Fibroblast of peridontal ligament (primary cell): ENCODE data around the gene PAK1.

Source experiments
- DNase-seq: peaks from one replicate; pipeline ENCODE4 v3.0.0-alpha.2; 2010; ENCODE audit errors: extremely low read depth

Gene PAK1

GRCh38 chr11:77436969-77437368 lies 36.9 kb downstream of the PAK1 start:
- no peak for DNase-seq

DNA sequence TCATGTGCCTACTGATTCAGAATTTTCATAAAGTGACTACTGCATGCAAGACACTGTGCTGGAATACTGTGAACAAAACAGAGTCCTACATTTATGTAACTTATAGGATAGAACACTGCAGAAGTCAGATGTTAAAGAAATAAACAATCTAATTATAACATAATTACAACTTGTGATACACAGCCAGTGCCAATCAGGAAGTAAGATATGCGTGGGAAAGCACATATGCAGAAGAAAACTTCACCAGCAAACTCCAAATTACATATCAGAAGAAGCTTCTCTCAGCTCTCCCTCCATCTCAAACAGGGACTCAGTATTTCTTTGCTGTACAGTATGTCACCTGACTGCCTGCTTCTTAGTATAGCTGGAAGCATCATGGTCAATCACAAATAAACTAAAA lies 37.4 kb downstream of the PAK1 start:
- no peak for DNase-seq

DNA sequence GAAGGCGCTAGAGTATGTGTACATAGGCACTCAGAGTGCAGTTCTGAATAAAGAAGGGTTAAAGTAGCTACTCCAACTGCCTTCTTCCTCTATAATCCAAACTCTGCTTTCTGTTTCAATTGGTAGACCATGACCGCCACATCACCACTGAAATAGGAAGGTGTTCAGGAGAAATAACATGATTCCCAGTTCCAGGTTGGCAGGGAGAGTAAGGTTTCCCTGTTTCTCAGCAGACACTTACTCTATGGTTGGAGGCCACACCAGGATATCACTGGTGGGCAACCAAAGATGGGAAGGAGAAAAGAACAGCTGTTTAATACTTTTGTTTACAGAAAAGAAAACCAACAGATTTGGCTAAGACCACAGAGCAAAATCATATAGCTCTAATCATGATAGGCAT lies 37.9 kb downstream of the PAK1 start:
- no peak for DNase-seq

DNA sequence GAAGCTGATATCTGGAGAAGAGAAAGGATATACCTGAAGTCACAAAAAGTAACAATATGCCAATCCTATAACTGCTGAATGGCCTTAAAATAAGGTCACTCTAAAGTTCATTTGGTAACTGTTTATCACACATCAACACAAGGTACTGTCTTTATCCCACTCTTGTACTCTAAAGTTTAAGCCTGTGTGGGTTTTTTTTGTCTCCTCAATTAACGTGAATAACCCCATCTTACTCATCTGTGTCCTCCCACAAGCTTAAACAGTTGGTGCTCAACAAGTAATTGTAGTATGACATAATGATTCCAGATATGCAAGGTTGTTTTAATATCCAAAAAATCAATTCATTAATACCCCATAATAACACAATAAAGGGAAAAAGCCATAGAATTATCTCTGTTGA lies 42.1 kb downstream of the PAK1 start:
- no peak for DNase-seq

DNA sequence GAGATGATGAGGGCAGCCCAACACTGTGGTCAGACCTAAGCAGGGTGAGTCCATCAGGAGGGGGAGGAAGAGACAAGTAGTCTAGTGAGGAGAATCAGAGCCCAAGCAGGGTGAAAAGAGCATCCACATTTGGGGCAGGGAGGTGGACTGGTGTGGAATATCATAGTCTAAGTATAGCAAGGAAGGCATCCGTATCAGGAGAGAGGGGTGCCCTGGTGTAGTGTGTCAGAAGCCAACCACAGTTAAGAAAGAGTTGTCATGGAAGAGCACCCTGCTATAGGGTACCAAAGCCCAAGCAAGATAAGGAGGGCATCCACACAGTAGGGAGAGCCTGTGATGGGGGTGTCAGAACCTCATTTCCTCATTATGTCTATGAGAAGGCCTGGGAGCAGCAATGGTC lies 45.3 kb downstream of the PAK1 start:
- no peak for DNase-seq

DNA sequence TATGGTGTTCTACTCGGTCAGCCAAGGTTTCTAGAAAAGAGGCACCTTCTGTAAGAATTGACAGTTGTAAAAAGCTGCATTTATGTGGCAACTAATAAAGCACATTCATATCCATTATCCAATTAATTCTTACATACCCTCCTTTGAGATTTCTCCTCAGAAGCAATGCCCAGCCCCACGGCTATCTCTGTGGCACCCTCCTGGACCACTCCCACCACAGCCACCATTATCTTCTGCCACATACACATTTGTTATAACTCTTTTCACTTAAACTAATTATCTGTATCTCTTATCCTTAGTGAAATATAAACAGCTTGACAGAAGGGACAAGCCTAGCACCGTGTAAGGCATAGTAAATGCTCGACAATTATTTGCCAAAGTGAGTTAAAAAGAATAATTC lies 48.5 kb downstream of the PAK1 start:
- DNase-seq, result no peak

DNA sequence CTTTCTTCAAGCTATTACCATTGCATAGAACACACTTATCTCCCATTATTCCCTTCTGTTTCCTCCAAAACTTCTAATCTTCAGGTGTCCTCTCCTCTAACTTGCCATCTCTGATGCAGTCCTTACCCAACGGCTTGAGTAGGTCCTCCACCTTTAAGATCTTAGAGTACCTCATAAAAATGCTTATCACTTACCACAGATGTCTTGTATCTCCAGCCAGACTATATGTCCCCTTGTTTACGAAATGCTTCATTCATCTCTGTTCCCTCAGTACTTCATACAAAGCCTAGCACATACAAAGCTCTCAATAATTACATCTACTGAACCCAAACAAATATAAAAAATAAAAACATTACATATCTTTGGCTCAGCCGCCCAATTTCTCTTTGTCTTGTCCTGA lies 49.2 kb downstream of the PAK1 start:
- no peak for DNase-seq

- DNase-seq, result no peak
These were observed 50.3 kb downstream of the PAK1 start for GRCh38 chr11:77423624-77424023.

- no peak for DNase-seq
These were observed 51.2 kb downstream of the PAK1 start for GRCh38 chr11:77422687-77423086.

DNA sequence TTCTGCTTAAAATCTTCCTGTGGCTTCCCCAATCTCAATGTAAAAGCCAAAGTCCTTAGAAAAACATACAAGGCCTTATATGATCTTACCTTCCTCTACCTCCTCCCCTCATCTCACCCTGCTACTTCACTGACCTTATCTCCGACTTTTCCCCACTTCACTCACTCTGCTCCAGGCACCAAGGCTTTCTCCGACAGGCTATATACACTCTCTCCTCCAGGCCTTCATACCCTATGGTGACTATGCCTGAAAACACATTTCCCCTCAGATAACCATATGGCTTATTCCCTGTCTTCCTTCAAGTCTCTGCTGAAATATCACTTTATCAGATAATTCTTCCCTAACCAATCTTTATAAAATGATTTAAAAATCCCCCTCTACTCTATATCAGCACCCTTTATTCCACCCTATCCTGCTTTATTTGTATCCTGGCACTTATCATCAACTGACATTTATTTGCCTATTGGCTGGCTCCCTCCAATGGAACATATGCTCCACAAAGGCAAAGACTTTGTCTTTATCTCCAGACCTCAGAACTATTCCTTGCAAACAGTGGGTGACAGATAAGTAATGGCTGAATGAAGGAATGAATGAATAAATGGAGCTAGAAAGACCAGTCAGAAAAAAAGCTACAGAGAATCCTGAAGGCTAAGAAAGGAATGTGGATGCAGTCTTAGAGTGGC lies 52.7 kb downstream of the PAK1 start:
- no peak for DNase-seq

GRCh38 chr11:77418971-77419597 lies 54.8 kb downstream of the PAK1 start:
- peak; percentile 25 for DNase-seq

- no peak for DNase-seq
These were observed 55.5 kb downstream of the PAK1 start for GRCh38 chr11:77418155-77418970.

DNA sequence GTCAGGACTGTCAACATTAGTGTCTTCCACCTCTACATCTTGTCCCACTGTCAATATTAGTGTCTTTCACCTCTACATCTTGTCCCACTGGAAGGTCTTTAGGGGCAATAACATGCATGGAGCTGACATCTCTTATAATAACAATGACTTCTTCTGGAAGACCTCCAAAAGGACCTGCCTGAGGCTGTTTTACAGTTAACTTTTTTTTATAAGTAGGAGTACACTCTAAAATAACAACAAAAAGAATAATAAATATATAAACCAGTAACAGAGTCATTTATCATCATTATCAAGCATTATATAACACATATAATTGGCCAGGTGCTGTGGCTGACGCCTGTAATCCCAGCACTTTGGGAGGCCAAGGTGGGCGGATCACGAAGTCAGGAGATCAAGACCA lies 57.5 kb downstream of the PAK1 start:
- DNase-seq, result no peak

DNA sequence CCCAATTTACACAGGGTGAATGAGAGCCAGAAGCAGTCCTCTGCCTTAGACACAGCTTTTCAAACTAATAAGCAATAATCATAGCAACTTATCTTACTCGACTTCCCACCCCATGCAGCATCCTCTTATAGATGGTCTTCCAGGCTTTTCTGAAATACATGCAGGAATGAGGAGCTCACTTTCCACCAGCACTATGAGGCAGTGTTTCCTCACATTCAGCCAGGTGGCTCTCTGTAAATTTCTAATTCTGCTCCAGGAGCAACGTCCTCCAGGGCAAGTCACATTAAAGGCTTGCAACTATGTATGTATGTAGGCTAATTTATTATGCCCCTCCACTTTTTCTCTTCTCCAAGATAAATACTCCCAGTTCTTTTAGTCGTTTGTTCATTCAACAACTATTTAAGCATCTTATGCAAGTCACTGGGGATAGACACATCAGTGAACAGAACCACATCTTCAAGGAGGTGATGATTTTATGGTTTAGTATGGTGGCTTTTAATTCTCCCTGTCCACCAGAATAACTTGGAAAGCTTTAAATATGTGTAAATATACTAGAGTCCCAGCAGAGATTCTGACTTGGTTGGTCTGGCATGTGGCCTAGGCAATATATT lies 59.9 kb downstream of the PAK1 start:
- DNase-seq, result no peak

DNA sequence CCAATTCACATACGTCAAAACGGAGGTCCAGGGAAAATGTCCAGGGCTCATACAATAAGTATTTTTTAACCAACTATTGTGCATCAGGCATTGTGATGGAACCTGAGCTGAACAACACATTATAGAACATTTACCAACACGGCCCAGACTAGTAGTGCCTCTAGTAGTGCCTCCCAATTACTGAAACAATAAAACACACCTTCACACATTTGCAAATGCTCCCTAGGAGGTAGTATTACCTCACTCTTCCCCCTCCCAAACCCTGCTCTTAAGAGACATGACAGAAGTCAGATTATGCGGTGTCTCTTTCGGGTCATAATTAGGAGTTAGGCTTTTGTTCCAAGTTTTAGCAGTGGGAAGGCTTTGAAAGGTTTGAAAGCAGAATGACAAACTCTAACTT lies 61.1 kb downstream of the PAK1 start:
- DNase-seq, result no peak

- DNase-seq, result peak; percentile 79
These were observed 62.0 kb downstream of the PAK1 start for GRCh38 chr11:77411717-77412441.

DNA sequence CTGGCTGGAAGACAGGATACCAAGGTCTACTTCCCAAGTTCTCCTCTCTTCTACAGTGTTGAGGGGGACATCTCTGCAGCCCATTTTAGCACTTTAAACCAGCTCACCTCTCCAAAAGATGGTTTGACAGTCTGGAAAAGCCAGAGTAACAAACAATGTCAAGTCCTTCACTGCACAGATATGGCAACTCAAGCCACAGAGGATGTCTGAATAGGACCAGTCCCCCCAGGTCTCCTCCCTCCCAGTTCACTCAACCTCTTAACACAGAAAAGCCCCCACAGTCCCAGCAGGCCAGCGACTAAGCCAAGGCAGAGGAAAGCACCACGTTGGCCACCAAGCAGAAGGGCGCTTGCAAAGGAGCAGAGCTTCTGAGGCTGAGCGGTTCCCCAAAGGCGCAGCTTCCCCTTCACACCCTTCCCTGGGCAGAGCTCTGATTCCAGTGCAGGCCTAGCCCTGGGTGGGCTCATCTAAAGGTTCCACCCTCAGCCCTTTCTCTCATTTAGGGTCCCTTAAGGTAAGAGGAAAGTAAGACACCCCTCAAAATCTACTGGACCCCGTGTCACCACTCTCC lies 62.7 kb downstream of the PAK1 start:
- peak; percentile 30 for DNase-seq

- DNase-seq, result no peak
These were observed 63.6 kb downstream of the PAK1 start for GRCh38 chr11:77410076-77410827.

GRCh38 chr11:77409046-77409445 lies 64.8 kb downstream of the PAK1 start:
- DNase-seq, result no peak

DNA sequence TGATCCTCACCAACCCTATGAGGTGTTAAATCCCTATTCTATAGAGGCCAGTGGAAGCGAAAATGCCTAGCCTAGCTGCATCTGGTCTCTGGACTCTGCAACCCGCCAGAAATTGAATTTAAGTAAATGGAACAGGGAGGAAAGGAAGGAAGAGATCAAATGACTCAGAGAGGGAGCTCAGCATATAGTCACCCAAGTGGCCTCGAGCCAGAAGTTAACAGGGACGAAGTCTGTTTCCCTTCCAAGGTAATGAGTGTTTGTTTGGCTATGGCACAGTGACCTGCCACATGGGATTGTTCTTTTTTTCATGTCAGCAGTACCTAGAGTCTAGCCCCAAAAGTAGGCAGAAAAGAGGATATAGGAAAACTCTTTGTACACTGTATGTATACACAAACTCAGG lies 66.3 kb downstream of the PAK1 start:
- DNase-seq, result peak; percentile 82

DNA sequence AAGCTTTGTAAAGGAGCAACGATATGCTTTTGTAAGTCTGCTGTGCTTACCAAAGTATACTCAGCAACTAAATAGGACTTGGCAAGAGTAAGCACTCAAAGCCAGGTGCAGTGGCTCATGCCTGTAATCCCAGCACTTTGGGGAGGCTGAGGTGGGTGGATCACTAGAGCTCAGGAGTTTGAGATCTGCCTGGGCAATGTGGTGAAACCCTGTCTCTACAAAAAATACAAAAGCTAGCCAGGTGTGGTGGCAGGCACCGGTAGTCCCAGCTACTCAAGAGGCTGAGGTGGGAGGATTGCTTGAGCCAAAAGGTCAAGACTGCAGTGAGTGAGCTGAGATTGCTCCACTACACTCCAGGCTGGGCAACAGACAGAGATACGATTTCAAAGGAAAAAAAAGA lies 67.5 kb downstream of the PAK1 start:
- no peak for DNase-seq
